Dedifferentiated amniotic fluid mesenchymal stem cell (primary cell): ENCODE measurements around the gene RGS17.
A peak's percentile ranks its signal among the peaks of the same experiment; 100 is the strongest.

Experiments
- DNase-seq: peaks from one replicate; pipeline ENCODE4 v3.0.0-alpha.2; 2016; ENCODE audit errors: extremely low spot score

Gene RGS17

DNA sequence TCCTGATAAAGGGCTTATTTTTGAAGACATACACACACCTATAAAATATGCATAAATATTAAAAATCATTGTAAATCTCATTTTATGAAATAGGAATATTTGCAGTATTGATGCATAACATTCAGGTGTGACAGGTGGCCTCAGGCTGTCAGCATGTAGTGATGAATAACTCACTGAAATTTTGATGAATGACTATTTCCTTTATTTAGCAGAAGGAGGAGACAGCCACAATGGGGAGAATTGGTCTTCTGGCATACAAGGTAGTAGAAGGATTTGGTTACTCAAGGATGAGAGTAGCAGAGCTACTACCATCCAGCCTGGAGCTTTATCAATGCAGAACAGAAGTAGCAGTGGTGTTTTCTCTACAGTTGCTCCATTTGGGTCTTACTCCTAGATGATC is 47.2 kb downstream of the RGS17 start:
- no peak for DNase-seq

- no peak for DNase-seq
These were observed 49.2 kb downstream of the RGS17 start for GRCh38 chr6:153081914-153082313.

GRCh38 chr6:153076431-153076830 is 54.7 kb downstream of the RGS17 start:
- DNase-seq, result no peak

DNA sequence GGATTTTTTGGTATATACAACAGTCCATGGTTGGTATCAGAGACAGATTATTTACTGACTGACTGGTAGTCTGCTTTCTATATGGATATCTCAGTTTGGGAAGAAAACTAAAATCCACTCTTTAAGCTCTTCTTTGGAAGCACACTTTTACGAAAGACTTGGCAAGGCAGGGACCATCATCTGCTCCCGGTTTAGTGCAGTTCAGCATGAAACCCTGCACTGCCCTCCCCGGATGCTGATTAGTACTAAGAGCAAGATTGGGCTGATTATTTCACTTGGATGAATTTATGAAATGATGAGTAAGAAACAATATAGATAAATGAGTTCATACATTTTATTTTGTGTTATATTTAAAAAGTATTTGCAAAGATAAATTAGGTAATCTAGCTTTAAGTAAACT is 56.3 kb downstream of the RGS17 start:
- DNase-seq, result no peak

GRCh38 chr6:153073841-153074240 is 57.2 kb downstream of the RGS17 start:
- no peak for DNase-seq

GRCh38 chr6:153070756-153071155 is 60.3 kb downstream of the RGS17 start:
- no peak for DNase-seq

GRCh38 chr6:153069897-153070296 is 61.2 kb downstream of the RGS17 start:
- no peak for DNase-seq

DNA sequence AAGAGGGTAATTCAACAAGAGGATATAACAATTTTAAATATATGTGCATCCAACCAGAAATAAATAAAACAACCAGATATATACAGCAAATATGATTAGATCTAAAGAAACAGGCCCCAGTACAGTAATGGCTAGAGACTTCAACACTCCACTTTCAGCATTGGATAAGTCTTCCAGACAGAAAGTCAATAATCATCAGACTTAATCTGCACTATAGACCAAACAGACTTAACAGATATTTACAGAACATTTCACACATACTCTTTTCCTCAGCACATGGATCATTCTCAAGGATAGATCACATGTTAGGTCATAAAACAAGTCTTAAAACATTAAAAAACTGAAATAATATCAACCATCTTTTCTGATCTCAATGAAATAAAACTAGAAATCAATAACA is 65.9 kb downstream of the RGS17 start:
- DNase-seq, result no peak

- no peak for DNase-seq
These were observed 67.1 kb downstream of the RGS17 start for GRCh38 chr6:153063936-153064335.

DNA sequence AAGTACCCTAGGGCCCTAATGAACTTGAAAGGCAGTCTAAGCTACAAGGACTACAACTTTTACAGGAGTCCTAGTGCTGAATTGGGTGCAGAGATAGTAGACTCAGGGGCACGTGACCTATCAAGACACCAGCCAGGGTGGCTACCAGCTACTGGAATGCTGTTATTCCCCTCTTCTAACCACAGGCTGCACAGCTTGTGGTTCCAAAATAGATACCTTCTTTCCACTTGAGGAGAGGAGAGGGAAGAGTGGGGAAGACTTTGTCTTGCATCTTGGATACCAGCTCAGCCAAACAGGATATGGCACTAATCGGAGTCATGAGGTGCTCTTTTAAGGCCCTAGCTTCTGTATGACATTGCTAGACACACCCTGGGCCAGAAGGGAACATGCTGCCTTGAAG is 68.6 kb downstream of the RGS17 start:
- no peak for DNase-seq

DNA sequence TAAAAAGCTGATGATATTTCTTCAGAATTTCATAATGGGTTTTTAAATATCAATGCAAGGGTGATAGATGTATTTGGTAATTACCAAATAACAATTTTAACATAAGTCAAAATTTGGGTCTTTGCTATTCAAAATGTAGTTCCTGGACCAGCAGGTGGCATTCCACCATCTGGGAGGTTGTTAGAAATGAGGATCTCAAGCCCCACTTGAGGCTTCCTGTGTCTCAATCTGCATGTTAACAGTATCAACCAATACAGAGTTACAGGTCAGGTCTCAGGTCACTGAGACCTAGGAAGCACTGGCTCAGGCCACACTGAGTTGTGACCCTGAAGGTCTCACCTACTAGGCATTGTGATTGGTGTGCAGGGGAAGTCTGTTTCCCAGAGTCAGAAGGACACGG is 71.3 kb downstream of the RGS17 start:
- DNase-seq, result no peak

DNA sequence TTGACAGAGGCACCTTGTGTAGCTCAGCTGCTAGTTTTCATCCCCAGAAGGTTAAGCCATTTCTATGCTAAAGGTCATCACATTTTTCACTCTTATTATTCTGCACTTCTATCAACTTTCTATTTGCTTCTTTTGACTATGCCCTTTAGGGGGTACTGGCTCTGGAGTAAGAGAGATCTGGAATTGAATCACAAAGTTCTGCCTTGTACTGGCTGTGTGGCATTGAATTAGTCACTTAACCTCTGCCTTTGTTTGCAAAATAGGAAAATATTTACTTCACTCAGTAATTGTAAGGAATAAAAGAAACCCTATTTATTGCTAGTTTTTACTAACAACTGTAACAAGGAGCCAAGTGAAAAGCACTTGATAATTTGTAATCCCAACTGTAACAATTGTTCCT is 71.8 kb downstream of the RGS17 start:
- DNase-seq, result no peak

GRCh38 chr6:153058909-153059308 is 72.2 kb downstream of the RGS17 start:
- no peak for DNase-seq

DNA sequence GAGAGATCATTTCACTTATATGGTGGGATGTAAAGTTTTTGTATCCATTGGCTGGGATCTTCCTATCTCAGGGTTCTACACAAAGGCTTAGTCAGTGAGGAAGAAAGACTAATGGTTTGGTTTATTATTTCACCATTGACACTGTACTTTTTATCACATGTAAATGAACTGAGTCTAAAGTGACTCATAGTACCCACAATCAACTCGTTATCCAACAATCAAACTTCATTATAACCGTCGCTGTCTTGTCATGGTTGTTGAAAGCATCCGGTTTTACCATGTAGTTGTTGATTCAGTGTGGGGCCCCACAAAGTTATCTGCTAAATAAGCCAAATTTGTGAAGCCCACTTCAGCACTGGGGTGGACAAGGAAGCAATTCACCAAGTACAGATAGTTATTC is 72.8 kb downstream of the RGS17 start:
- DNase-seq, result no peak

DNA sequence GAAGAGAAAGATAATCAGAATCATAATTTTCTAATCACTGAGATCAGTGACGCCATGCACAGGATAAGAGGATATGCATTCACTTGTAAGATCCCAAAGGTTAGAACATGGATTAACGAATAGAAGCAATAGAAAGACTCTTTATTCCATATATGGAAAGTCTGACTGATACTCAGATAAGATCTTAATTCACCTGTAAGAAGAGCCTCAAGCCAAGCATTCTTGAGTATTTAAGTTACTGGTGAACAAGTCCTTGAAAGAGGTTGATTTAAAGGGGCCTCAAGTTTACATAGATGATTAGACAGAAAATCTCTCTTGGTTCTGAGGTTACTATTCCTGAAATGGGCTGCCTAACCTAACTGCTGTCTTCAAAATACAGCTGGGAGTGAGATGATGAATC is 74.8 kb downstream of the RGS17 start:
- DNase-seq, result no peak

DNA sequence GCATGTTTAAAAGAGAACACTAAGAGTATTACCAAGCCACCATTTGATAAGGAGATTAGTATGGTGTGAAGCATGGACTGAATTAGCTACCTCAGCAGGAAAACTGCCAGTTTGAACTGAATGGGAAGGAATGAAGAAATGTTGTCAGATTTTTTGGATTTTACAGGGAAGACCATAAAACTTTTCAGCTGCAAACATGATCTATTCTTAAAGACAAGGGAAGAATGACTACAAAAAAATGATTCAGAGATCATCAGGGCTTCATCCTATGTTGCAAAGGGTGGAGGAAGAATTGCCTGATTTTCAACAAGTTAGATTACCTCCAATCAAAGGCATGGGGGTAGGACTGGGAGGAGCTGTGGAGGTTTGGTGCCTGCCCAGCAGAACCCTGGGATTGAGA is 79.3 kb downstream of the RGS17 start:
- DNase-seq, result no peak

GRCh38 chr6:153048631-153049030 is 82.5 kb downstream of the RGS17 start:
- DNase-seq, result no peak

DNA sequence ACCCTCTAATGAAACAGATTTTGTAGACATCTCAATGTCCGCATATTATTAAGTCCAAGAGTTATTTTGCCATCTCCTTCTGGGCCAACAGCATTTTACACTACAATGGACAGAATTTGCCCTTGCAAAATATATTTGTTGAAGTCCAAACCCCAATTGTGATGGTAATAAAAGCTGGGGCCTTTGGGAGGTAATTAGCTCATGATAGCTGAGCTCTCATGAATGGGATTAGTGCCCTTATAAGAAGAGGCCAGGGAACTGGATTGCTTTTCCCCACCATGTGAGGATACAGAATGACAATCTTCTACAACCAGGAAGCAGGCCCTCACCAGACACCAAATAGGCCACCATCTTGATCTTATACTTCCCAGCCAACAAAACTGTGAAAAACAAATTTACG is 83.7 kb downstream of the RGS17 start:
- DNase-seq, result no peak

DNA sequence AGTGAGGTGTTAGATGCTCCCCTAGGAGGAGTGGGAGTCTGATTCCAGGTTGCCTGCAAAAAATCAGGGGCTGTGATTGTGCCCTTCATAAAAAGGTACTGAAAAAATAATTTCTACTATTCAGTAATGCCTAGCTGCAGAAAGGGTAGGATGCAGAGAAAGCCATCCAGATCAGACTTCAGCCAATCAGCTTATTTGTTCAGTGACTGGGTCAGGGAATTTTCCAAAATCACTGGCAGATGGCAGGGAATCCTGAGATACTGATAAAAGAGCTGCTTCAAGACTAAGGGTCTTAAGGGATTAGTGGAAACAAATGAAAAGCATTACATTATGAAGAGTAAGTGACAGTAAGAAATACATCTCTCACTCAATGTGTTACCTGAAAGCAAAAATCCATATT is 85.8 kb downstream of the RGS17 start:
- no peak for DNase-seq

- no peak for DNase-seq
These were observed 86.8 kb downstream of the RGS17 start for GRCh38 chr6:153044295-153044694.

DNA sequence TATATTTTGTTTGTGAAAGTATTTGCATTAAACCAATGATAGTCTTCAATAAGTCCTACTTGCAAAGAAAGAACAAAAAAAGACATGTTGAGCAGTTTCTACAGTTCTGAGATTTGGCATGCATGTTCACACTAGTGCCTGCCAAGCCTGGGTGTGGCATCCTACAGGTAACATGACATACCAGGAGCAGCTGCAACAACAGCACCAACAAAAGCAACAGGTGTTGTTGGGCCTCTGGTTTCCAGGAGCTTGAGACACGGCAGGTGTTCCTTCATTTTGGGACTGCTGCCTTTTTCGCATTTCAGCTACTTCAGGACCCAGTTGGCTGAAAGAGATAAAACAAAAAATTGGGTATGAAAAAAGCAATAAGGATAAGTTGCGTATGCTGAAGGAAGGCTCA is 87.4 kb downstream of the RGS17 start:
- DNase-seq, result no peak

- peak; percentile 15 for DNase-seq
These were observed 92.6 kb downstream of the RGS17 start for GRCh38 chr6:153038378-153039057.

- DNase-seq, result no peak
These were observed 96.9 kb downstream of the RGS17 start for GRCh38 chr6:153034139-153034538.

DNA sequence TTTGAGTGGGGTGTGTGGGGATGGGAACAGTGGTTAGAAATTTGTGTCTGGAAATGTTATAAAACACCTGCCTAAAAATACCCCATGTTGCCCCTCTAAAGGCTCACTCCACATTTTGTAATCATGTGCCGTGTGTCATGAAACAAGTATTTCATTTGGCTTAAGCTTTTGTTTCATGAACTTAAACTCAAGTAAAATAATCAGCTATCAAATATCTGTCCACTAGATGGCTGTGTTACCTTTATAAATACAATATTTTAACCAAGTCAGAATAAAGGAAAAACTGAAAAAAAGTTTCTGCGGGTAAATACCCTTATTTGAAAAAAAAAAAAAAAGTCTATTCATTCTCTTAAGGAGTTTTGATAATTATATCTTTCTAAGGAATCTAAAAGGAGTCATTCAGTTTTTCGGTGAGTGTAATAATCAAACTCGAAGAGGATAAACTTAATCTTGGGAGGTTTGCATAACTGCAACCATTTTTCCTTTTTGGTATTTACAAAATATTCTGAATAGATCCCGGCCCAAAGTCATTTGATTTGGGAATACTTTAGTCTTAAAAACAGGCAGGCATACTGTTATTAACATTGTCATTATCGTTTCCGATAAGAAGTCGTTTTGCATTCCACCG is 98.7 kb downstream of the RGS17 start:
- DNase-seq, result peak; percentile 84
